Fibroblast of upper back skin (primary cell): ENCODE measurements around the gene THSD4.
A peak's percentile ranks its signal among the peaks of the same experiment; 100 is the strongest.
"Not testable (repeated sequence)": the region's sequence is repeated elsewhere in the genome, so short reads cannot be mapped to it uniquely, and the experiment has no call there.

ENCODE experiments used
- DNase-seq: peaks from one replicate; pipeline ENCODE4 v3.0.0-alpha.2; 2013

The THSD4 gene

DNA sequence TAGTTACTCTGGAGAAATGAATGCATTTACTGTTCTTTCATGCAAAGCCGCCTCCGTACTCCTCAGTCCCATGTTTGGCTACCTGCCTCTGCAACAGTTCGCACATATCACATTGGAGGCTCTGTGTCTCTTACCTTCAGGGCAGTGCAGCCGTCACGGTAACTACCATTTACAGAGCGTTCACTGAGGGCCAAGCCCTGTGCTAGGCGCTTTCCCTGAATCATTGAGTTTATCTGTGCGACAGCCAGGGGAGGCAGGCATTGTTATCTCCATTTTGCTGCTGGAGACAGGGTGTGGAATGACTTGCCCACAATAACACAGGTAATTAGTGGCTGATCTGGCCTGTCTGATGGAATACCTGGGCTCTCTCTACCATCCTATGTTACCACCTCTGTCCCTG, 115.0 kb downstream of the THSD4 start:
- no peak for DNase-seq

DNA sequence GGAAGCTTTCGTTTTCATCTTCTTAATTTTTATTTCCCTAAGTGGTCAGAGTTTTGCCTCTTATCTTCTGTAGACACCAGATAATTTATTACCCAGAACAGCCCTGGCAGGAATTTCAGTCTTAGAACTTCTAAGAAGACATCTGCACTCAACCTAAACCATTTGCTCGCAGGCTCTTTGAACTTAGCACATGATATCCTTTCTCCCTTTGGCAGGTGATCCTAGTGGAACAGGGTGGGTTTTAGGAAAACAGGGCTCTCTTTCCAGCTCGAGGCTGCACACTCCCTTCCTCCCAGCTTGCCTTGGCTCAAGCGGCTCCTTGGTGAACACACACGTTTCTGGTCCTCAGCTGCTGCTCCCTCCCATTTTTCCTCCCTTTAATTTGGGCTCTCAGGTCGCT, 116.5 kb downstream of the THSD4 start:
- DNase-seq = no peak

DNA sequence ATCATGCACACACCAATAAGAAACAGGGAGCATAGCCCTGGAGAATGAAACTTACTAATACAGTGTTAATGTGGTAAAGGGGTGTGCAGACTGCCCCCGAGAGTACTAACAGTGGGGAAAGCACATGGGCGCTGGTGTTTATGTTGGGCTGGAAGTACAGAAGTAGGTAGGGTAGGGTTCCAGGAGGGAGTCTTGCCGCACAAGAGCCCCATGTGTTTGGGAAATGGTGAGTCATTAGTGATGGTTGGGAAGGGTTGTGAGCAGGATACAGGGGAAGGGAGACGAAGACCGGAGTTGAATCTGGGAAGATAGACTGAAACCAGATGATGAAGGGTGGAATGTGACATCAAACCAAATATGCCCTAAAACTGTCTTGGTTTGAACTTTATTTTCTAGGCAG, 117.1 kb downstream of the THSD4 start:
- peak; percentile 43 for DNase-seq

- DNase-seq = peak; percentile 95
Measured at GRCh38 chr15:71237456-71238188, 122.4 kb downstream of the THSD4 start.

GRCh38 chr15:71238926-71239325, 123.7 kb downstream of the THSD4 start:
- no peak for DNase-seq

- DNase-seq = no peak
Measured at GRCh38 chr15:71239592-71240364, 124.5 kb downstream of the THSD4 start.

GRCh38 chr15:71242292-71242691, 127.0 kb downstream of the THSD4 start:
- peak; percentile 41 for DNase-seq

DNA sequence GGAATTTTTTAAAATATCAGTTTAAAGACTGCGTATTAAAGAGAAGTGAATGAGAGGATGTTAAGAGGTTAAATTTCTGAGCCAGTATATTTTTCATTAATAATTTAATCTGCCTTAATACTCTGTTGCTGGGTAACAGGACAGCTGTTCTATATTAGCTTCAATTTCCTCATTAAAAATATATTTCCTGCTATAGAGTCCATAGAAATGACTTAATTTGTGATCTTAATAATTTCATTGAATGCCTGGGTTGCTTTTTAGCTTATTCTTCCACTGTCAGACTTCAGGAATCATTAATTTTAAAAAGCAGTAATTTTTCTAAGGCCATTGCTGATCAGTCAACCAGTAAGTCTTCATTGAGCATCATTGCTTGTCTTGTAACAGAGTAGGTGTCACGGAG, 129.0 kb downstream of the THSD4 start:
- DNase-seq = no peak

DNA sequence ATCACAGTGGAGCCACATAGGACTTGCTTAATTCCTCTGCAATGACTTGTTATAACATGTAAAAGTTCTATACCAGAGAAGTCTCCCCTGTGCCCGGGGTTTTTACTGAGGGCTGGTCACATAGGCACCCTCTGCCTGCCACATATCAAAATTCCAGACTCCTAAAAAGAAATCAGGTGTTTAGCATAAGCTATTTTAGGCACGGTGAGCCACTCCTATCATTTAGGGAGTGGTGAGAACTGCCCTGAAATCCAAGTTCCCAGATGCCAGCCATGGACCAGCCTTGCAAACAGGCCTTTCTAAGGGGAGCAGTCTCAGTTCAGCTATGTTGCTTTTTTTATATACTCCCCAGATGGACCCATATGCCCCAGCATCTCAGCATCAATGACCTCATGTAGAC, 130.3 kb downstream of the THSD4 start:
- no peak for DNase-seq

DNA sequence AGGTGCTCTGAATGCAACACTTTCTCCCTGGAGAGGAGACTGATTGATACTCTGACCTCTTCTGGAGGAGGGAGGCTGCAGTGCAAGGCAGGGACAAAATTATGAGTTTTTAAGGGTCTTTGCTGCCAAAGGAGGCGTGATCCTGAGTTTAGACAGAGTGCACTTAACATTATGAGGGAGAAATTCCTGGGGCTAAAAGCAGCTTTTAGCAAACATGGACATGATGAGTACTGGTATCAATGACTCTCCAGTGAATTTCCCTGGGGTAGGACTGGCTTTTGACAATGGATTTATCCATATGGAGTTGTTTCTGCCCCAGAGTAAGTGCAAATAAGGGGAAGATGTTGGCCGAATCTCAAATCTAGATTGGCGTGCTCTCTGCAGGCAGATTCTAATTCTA, 133.1 kb downstream of the THSD4 start:
- no peak for DNase-seq

DNA sequence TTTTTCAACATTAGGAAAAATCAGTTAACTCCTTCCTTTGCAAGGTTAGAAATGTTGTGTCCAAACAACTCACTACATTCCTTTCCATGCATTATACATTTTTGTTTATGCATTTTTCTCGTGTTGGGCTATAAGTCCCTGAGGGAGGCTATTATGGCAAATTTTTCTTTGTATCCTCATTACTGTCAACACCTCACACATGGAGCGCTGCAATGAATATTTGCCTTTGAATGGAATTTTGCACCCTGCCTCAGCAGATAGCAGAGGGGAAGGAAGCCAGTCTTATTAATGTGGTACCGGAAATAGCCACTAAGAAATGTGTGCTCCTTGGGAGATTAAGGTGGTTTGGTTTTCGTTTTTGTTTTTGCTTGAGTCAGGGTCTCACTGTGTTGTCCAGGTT, 134.7 kb downstream of the THSD4 start:
- peak; percentile 55 for DNase-seq

GRCh38 chr15:71250936-71251583, 135.8 kb downstream of the THSD4 start:
- DNase-seq = no peak

GRCh38 chr15:71251584-71252043, 136.3 kb downstream of the THSD4 start:
- no peak for DNase-seq

DNA sequence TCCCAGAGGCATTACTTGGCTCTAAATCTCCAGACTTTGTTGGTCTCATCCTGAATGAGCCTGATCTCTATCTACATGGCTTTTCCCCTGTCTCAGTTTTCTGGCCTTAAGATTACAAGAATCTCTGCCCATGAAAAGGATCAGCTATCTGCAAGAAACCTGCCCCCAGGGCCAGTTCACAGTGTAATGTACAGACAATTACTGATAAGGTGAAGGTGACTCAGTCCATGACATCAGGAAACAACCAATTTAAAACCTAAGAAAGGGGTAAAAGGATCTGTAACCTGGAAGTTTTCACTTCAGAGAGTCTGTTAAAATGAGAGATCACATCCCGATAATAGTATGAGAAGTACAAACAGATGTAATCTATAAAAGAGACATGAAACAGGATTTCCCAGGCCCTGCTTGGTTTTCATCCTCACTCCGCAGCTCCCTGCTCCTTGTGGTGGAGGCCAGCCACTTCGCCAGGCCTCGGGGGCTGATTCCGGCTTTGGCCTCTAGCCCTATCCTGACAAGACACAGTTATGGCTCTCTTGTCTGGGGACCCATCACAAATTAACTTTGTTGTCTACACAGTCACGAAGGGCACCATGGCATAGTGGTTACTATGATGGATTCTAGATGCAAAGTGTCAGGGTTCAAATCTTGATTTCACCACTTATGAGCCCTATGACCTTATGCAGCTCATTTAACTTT, 136.9 kb downstream of the THSD4 start:
- DNase-seq = no peak

DNA sequence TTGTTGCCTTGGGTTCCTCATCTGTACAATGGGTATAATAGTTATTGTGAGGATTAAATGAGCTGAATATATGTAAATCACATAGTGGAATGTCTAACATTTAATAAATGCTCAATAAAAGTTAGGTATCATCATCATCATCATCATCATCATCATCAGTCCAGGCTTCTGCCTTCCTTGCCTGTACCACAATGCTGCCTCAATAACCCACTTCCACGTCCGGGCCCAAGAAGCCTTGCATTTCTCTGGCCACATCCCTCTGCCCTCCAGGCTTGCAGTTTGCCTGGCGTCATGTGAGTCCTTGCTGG, 137.4 kb downstream of the THSD4 start:
- DNase-seq = no peak

- no peak for DNase-seq
Measured at GRCh38 chr15:71254491-71254890, 139.2 kb downstream of the THSD4 start.

DNA sequence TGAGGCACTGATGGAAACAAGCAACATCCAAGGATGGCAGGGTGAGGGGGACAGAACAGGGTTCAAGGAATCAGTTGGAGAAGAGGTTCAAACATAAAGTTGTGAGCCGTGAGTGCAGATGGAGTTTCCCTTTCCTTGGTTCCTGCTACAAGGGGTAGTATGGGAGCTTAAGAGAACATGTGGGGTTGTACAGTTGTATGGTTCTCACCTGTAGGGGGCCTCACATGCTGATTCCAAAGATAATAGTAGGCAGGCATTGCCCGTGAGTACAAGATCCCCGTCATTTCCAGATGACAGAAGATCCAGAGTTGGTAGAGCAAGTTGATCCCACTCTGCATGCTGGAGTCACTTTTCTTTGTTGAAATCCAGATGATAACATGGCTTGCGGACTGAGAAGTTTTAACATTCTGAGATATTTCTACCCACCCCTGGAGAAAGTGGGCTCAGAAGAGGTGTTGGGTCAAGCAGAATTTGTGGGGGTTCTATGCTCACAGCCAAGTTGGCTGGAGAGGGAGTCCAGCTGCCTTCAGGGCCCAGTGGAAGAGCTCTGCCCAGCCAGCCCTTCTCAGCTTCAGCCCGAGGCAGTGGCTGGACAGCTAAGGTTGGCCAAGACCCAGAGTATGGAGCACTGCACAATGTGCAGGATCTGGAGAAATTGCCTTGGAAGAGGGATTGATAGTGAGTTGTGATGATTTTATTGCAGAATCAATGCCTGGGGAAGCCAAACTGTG, 141.8 kb downstream of the THSD4 start:
- DNase-seq = no peak

DNA sequence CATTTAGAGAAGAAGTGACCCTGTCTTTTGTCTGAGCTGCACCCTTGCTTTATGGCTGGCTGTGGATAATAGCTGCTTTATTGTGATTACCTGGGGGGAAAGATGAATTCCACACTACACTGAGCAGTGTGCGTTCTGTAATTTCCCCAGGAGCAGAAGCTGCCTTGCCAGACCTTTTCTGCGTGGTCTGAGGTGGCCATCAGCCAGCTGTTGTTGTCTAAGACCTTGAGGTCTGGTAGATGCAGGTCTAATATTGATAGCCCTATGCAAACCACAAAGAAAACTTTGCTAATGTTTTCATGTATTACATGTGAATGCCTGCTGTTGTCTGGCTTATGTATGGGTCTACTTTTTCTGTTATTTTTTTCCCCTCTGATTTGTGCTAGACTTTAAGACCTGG, 144.6 kb downstream of the THSD4 start:
- no peak for DNase-seq

DNA sequence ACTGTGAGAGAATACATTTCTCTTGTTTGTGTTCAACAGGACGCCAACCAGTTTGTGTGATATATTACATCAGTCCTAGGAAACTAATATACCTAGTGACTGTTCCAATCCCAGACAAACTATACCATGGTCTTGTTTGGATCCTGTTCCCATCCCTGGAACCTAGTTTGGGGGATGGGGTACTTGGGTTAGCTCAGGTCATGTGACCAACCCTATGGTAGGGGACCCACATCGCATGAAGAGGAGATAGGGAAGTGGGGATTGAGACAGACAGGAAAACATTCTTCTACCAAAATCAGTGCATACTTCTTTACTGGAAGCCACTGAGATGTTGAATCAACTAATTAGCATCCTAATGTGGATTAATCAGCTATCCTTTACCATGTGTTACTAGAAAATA, 146.1 kb downstream of the THSD4 start:
- no peak for DNase-seq

DNA sequence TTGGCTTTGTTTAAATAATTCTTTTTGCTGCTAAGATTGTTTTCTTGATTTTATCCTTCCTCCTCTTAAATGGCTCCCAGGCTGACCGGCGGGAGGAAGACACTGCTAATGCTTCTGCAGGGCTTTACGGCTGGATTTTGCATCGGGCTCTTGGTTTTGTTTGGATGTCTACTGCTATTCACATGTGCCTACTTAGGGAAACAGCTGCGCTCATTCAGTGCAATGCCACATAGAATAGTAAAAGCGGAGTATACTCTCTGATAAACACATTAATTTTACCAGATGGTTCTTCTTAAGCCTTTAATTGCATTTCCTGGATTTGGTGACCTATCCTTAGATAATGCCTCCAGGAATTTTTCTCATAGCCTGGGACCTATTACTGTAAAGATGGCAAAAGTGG, 146.6 kb downstream of the THSD4 start:
- DNase-seq = no peak

- DNase-seq = no peak
Measured at GRCh38 chr15:71262599-71262998, 147.3 kb downstream of the THSD4 start.

- DNase-seq = not testable (repeated sequence)
Measured at GRCh38 chr15:71265606-71266005, 150.3 kb downstream of the THSD4 start.

GRCh38 chr15:71271327-71271726, 156.1 kb downstream of the THSD4 start:
- DNase-seq = no peak
